HG03095 (cell line): Measurements from ENCODE around the gene MTAP.

Source experiments
- ATAC-seq: cut with Tn5 transposase; IDR thresholded peaks from one replicate; pipeline ENCODE4 v1.9.1; 2021; ENCODE audit warnings: moderate library complexity; ENCODE audit not compliant: unreplicated experiment

Gene MTAP

DNA sequence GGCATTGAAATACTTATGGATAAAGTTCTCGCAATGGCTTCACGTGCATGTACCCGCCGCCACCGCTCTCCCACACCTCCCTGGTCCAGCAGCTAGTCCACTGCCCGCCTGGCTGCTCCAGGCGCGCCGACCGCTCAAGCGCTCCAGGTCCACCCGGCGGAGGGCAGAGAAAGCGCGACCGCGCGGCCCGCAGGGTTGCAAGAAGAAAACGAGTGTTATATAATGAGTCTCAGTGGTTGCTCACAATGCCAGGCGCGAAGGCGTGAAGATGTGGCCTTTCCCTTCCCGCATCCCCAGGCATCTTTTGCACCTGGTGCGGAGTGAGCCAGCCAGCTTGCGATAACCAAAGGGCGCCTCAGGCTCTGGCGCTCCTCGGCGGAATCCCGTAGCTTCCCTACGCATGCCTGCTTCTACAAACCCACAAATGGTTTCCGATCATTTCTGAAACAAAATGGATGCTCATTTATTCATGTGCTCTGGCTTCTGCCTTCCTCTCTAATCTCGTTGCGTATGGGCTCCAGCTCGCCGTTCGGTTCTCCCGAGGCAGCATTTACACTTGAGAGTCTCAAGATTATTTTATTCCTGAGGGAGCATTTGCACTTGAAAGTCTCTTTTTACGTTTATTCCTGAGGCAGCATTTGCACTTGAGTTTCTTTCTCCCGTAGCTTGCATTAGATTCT is 166.0 kb downstream of the MTAP start:
- no peak for ATAC-seq

- no peak for ATAC-seq
Observed at GRCh38 chr9:21969011-21969940, 166.8 kb downstream of the MTAP start.

DNA sequence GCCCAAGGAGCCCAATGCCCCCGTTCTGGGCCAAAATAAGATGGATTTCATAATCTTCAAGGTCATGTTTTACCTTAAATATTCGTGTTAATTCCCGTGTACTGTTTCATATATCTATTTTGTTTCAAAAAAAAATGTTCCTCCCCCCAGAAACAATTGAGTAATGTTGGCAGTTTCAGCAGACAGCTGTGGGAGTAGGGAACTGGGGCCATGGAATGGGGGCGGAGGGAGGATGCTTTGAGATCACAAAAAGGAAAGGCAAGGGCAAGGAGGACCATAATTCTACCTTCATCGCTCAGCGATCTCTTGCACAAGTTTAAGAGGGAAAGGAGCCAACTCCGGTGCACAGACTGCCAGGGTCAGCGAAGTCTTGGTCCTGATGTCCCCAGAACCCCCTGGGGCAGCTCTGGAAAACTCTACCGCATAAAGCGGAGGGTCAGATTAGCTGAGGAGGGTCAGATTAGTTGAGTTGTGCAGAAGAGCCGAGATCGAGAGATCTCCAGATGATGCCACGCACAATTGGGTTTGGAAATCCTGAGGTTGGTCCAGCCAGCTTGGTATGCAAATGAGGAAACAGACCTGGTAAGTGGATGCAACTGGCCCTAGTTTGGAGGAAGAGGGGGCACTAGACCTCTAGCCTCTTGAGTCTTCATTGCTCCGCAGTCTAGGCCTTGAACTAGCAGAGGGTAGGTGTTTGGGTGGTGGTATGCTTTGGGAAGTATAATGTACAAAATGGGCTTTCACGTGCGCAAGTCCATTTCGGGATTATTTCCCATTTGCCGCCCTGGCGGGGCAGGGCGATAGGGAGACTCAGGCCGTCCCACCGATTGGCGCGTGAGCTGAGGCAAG is 167.7 kb downstream of the MTAP start:
- ATAC-seq, result no peak

DNA sequence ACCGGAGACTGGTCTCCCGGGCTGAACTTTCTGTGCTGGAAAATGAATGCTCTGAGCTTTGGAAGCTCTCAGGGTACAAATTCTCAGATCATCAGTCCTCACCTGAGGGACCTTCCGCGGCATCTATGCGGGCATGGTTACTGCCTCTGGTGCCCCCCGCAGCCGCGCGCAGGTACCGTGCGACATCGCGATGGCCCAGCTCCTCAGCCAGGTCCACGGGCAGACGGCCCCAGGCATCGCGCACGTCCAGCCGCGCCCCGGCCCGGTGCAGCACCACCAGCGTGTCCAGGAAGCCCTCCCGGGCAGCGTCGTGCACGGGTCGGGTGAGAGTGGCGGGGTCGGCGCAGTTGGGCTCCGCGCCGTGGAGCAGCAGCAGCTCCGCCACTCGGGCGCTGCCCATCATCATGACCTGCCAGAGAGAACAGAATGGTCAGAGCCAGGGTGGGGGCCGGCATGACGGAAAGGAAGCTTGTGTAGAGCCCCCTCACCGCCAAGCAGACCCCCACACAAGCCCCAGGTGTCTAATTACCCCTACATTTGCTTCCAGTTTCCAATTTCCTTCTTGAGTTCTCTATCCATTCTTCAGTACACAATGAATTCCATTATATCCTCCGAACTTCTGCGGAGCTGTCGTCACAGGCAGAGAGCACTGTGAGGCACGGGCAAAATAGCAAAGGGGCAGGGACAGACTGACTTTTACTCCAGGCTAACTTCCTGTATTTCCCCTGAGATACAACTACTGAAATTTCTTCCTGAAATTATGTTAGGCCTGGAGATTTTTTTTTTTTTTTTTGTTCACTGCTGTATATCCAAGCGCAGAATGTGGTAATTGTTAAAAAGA is 168.6 kb downstream of the MTAP start:
- ATAC-seq, result no peak

- no peak for ATAC-seq
Observed at GRCh38 chr9:21972361-21972760, 169.9 kb downstream of the MTAP start.

GRCh38 chr9:21974343-21974721 is 171.9 kb downstream of the MTAP start:
- ATAC-seq, result no peak

- ATAC-seq, result peak; percentile 61
Observed at GRCh38 chr9:21974722-21975409, 172.4 kb downstream of the MTAP start.

DNA sequence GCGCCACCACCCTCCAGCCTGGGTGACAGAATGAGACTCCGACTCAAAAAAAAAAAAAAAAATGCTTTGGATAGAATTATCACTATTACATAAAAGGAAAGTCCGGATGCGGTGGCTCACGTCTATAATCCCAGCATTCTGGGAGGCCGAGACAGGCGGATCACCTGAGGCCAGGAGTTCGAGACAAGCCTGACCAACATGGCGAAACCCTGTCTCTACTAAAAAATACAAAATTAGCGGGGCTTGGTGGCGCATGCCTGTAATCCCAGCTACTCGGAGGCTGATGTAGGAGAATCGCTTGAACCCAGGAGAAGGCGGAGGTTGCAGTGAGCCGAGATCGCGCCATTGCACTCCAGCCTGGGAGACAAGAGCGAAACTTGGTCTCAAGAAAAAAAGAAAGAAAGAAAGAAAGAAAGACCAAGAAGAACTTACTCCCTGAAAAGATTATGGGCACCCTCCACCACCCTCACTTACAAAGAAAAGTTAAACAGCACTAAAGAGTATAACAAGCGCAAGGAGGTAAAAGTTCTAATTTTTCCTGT is 174.0 kb downstream of the MTAP start:
- ATAC-seq, result no peak

DNA sequence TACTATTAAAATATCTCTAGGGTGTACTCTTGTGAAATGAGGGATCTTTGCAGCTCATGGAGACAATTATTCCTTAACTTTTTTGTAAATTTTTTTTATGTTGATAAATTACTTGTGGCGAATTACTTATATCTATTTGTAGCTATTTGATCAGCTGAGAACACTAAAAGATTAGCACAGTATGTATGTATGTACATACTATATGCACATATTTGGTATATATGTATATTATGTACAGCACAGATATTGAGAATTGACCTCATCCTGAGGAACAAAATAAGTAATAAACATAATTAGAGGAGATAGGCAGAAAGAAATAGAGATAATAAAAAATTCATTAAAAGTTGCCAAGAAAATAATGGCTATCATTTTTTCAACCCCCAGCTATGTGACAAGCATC is 180.0 kb downstream of the MTAP start:
- no peak for ATAC-seq

GRCh38 chr9:21982861-21983560 is 180.6 kb downstream of the MTAP start:
- ATAC-seq, result no peak

DNA sequence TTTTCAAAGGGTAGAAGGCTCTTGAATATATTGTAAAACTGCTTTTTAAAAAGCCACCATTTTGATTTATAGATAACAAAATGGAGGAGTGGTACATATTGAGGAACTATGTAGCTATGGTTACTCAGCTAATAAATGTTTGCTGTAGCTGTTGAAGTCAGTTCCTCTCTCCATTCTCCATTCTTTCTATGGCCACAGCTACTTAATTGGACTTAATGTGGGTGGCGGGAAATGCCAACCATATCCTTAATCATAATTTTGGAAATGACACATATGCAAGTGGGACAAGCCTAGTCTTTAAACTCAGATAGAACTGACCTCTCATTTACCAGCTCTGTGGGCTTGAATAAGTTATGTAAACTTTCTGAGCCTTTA is 181.1 kb downstream of the MTAP start:
- no peak for ATAC-seq

- ATAC-seq, result no peak
Observed at GRCh38 chr9:21984101-21984500, 181.7 kb downstream of the MTAP start.

- no peak for ATAC-seq
Observed at GRCh38 chr9:21985964-21986667, 183.7 kb downstream of the MTAP start.
